ENCODE results near the gene ADAMTS2. TPM values are rescaled to one million over a fixed set of nuclear protein-coding genes. Genes with fewer than 3 reads are reported as not detected.

Gene ADAMTS2
- total RNA-seq, 1 donor from 2014 or later, result 6.1 TPM

- DNase-seq (ENCODE audit: extremely low read depth, low read depth, low spot score), result no peak
Observed at GRCh38 chr5:179204572-179204971, 140.7 kb downstream of the ADAMTS2 start.

GRCh38 chr5:179203248-179203647 is 142.0 kb downstream of the ADAMTS2 start:
- DNase-seq (ENCODE audit: extremely low read depth, low read depth, low spot score), result no peak

- DNase-seq (ENCODE audit: extremely low read depth, low read depth, low spot score), result no peak
Observed at GRCh38 chr5:179201986-179202385, 143.3 kb downstream of the ADAMTS2 start.

- no peak for DNase-seq (ENCODE audit: extremely low read depth, low read depth, low spot score)
Observed at GRCh38 chr5:179199246-179199645, 146.0 kb downstream of the ADAMTS2 start.

GRCh38 chr5:179198825-179199224 is 146.4 kb downstream of the ADAMTS2 start:
- DNase-seq (ENCODE audit: extremely low read depth, low read depth, low spot score), result no peak

GRCh38 chr5:179196405-179197079 is 148.7 kb downstream of the ADAMTS2 start:
- DNase-seq (ENCODE audit: extremely low read depth, low read depth, low spot score), result no peak

GRCh38 chr5:179195561-179196404 is 149.5 kb downstream of the ADAMTS2 start:
- DNase-seq (ENCODE audit: extremely low read depth, low read depth, low spot score), result no peak

- DNase-seq (ENCODE audit: extremely low read depth, low read depth, low spot score), result no peak
Observed at GRCh38 chr5:179194941-179195381, 150.3 kb downstream of the ADAMTS2 start.

GRCh38 chr5:179194201-179194910 is 150.9 kb downstream of the ADAMTS2 start:
- no peak for DNase-seq (ENCODE audit: extremely low read depth, low read depth, low spot score)

- no peak for DNase-seq (ENCODE audit: extremely low read depth, low read depth, low spot score)
Observed at GRCh38 chr5:179193746-179194145, 151.5 kb downstream of the ADAMTS2 start.

- DNase-seq (ENCODE audit: extremely low read depth, low read depth, low spot score), result no peak
Observed at GRCh38 chr5:179192891-179193470, 152.3 kb downstream of the ADAMTS2 start.

- DNase-seq (ENCODE audit: extremely low read depth, low read depth, low spot score), result no peak
Observed at GRCh38 chr5:179192185-179192890, 152.9 kb downstream of the ADAMTS2 start.

GRCh38 chr5:179191506-179192184 is 153.6 kb downstream of the ADAMTS2 start:
- no peak for DNase-seq (ENCODE audit: extremely low read depth, low read depth, low spot score)

GRCh38 chr5:179190851-179191505 is 154.3 kb downstream of the ADAMTS2 start:
- DNase-seq (ENCODE audit: extremely low read depth, low read depth, low spot score), result no peak

- DNase-seq (ENCODE audit: extremely low read depth, low read depth, low spot score), result no peak
Observed at GRCh38 chr5:179188636-179189035, 156.6 kb downstream of the ADAMTS2 start.

GRCh38 chr5:179187681-179188575 is 157.3 kb downstream of the ADAMTS2 start:
- no peak for DNase-seq (ENCODE audit: extremely low read depth, low read depth, low spot score)

- DNase-seq (ENCODE audit: extremely low read depth, low read depth, low spot score), result no peak
Observed at GRCh38 chr5:179187229-179187678, 158.0 kb downstream of the ADAMTS2 start.

- no peak for DNase-seq (ENCODE audit: extremely low read depth, low read depth, low spot score)
Observed at GRCh38 chr5:179186801-179187200, 158.5 kb downstream of the ADAMTS2 start.
